Measurements from ENCODE around the gene SMG7.
A peak's percentile ranks its signal among the peaks of the same experiment; 100 is the strongest.

Gene SMG7

DNA sequence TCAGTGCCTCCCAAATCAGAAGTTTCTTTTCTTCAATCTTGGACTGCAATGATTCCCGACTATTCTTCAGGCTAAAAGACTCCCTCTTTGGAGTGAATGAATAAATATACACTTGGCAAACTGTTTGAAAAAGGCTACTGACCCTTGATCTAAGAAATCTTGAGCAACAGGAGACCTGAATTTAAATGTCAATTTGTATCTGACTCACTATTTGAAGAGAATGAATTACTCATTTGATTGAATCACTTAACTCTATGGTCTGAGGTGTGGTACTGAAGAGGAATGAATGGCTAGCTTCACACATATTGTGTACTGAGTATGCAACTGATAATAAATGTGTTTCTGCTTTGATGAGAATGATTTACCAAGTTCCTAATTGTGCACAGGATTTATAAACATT lies 4.6 kb upstream of the SMG7 start:
- no peak for DNase-seq (ENCODE audit: low spot score)

DNA sequence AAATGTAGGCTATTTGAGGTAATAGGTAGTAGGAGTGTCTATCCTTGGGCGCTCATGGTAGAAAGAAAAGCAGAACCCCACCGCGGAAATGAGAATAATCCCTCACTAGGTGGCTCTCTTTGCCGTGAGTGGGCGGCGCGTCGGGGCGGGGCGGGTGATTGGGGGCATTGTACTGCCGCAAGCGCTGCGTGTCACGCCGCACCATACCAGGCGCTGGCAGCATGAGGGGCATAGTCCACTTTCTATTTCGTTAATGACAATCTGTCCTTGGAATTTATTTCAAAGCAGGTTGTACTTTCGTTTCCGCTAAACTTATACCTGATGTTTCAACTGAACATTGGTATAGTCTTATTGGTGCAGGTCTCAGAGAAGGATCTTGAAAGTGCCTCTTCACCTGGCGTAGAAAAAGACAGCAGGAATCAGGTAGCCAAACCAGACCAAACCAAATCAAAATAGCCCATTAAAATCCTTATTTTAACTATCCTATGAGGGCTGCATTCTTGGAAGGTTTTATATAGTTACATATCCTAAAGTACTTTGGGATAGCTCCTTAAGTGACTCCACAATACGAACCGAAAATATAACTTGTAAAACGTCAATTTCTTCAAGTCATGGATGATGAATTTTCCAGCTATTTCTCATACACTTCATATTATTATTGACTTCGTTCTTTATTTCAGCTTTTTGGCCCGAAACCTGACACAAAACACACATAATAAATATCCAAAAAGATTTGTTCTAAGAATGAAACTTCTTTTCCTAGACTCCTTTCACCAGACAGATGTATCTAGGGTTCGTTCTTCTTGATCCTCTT lies 1.9 kb upstream of the SMG7 start:
- DNase-seq (ENCODE audit: low spot score), result peak; percentile 52

DNA sequence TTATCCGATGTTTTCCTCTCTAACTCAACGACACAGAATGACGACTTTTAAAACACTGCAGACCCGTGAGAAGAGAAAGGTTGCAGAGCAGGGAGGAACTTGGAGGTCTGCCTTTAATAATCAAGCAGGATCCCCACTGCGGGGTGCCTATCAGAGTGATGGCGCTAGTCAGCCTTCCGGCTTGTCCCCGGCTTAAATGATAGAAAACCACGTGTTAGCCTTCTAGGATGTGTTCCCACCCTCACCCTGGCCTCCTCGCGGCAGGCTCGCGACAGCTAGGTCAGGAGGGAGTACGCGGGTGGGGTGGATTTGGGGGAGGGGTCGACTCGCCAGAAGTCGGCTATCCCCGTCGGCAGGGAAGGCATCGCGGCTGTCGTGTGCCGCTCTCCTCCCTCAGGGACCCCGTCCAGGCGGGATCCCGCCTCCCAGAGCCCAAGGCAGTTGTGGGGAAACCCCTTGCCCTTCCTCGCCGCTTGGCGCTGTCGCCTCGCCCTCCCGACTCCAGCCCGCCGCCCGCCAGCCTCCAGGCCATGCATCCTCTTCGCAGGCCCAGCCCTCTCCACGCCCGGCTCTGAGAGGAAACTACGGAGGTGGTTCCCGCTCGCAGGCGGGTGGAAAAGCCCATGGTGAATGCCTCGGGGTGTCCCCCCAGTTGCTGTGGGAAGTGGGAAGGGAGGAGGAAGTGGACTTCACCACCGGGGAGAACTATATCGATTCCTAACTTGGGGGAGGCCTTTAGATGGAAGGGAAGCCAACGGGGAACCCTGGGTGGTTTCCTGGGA lies 1.1 kb upstream of the SMG7 start:
- DNase-seq (ENCODE audit: low spot score), result peak; percentile 18

DNA sequence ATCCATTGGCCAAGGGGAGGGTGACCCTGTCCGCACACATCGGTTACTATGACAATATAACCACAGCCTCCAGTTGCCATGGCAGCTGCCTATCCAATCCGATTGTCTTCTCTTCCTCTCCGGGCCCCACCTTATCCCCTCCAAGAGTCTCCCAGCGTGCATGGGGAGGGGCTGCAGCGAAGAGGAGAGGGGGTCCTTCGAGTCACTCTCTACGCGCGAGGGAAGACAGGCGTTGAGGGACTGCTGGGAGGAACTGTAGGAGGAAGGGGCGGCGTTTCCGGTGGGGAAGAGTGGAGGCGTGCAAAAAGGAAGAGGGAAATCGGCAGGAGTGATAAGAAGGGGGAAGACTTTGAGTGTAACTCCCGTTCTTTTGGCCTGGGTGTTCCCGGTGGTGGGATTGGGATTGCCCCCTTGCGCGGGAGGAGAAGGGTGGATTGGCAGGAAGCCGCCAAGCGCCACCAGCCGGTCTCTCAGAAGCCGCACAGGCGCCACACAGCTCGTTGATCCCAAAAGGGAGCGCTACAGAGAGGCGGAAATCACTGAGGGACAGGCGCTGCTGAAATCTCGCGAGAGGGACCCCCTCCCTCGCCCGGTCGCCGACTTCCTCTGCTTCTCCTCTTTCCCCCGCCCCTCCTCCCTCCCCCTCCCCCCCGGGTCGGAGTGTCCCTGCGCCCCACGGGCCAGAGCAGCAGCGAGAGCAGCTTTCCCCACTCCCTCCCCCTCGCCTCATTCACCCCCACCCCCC lies 384 bp upstream of the SMG7 start:
- peak; percentile 71 for DNase-seq (ENCODE audit: low spot score)

DNA sequence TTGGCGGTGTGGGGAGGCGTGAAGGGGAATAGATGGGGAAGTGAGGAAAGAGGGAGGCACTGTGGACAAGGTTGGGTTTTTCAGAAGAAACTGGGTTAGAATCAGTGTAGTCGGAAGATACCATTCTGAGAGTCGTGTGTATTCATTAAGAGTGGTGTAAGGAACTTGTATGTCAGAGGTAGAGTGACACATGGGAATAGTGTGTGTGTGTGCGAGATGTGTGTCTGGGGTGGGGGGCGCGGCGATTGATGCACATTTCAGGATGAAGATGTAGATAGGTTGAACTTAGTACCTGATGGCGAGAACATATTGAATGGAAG lies 878 bp downstream of the SMG7 start:
- DNase-seq (ENCODE audit: low spot score), result no peak

DNA sequence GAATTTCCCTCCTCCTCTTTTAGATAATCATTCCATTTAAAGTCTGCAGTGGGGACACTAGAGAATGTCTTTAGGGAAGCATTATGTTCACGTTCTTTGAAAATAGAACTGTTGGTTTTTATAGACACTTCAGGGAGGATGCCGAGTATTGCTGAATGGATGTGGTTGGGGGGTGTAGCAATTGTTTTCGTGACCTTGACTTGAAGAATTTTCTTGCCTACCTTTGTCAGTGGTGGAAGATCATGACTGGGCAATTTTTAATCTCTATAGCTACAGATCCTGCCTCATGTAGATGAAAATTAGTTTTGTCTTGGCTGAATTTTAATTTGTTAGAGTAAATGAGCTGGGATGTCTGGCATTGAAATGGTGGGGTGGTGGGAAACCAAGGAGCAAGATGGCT lies 3.8 kb downstream of the SMG7 start:
- DNase-seq (ENCODE audit: low spot score), result no peak

DNA sequence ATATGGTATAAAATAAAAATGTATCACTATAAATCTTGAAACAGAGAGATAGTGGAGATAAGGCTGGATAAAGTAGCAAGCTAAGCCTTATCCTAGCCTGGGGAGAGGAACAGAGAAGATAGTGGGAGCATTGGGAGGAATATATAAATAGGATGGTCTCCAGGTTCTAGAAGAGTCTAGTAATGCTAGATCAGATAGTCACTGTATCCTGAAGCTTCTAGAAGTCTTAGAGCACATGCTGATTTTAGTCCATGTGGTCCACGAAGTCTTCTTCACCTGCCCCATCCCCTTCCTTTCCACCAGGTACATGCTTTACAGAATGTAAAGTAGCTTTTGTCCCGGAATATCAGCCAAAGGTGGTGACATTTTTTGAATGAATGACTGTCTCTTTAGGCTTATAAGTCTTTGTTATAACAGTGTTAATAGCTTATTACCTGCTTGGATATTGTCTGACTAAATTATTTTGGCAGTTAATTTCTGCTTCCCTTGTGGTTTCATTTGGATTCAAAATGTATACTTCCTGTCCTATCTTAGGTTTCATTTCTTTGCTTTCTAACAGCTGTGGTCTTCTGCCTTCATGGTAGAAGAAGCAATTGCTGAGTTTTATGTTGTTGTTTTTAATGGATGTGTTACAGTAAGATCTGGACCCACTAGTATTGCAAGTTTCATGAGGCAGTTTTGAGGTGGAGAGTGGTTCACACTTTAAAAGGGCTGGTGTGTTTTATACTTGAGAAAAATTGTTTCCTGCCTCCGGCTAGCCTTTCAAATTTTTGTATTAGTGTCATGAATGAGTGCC lies 5.9 kb downstream of the SMG7 start:
- no peak for DNase-seq (ENCODE audit: low spot score)

DNA sequence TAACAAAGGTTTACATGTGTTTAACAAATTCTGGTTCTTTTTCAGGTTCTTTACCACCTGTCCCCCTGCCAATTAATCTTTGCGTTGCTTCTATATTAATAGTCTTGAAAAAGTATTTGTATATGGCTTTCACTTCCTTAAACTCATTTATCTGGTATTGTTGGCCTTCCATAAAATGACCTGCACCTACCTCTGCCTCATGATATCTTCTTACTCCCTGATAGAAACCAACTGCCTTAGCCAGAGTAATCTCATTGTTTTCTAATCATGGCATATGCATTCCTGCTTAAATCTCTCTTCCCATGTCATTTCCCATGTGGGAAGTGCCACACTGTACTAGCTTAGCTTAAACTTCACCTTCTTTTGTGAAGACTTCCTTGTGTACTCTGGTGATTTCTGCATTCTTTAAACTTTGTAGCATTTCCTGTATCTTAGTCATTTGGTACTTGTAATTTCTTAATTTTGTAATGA lies 8.7 kb downstream of the SMG7 start:
- DNase-seq (ENCODE audit: low spot score), result no peak

DNA sequence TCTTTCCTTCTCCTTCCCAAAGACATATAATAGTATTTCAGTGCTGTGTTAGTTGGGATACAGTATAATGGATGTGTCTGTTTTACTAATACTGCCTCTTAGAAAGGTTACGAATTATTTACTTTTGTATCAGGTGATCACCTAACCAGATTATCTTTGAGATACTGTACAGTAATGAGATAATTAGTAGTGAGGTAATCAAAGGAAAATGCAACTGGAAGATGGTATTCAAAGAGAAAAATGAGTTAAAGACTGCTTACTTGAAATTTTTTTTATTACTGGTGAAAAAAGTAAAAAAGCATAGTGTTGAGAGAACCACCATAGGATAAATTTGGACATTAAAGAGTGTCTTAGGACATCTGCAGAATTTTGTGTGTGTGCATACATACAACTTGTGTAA lies 10.9 kb downstream of the SMG7 start:
- DNase-seq (ENCODE audit: low spot score), result no peak

DNA sequence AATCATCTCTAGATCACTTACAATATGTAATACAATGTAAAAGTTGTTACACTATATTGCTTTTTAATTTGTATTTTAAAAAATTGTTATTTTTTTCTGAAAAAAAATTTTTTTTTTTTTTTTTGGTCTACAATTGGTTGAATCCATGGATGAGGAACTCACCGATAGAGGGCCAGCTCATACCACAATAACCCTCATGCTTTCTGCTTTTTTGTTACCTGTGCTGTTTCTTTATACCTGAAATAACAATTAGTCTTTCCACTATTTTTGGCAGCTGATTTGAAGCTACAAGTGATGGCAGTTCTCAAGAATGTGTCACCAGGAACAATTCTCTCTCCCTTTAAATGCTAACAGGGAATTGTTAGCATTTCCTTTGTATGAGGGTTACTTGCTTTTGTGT lies 12.0 kb downstream of the SMG7 start:
- no peak for DNase-seq (ENCODE audit: low spot score)

DNA sequence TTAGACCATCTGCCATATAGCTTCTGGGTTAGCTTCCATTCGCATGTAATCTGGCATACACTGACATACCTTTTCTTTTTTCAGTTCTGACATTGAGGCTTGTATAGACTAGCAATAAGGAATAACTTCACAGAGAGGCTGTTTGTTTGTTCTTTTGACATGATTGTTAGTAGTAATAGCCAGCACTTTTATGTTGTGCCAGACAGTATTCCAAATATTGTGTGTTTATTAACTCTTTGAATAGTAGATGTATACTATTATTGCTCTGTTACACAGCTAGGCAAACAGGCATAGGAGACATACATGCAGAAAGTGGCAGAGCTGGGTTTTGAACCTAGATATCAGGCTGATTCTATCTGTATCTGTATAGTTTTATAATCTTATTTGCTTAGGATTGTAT lies 12.6 kb downstream of the SMG7 start:
- no peak for DNase-seq (ENCODE audit: low spot score)

DNA sequence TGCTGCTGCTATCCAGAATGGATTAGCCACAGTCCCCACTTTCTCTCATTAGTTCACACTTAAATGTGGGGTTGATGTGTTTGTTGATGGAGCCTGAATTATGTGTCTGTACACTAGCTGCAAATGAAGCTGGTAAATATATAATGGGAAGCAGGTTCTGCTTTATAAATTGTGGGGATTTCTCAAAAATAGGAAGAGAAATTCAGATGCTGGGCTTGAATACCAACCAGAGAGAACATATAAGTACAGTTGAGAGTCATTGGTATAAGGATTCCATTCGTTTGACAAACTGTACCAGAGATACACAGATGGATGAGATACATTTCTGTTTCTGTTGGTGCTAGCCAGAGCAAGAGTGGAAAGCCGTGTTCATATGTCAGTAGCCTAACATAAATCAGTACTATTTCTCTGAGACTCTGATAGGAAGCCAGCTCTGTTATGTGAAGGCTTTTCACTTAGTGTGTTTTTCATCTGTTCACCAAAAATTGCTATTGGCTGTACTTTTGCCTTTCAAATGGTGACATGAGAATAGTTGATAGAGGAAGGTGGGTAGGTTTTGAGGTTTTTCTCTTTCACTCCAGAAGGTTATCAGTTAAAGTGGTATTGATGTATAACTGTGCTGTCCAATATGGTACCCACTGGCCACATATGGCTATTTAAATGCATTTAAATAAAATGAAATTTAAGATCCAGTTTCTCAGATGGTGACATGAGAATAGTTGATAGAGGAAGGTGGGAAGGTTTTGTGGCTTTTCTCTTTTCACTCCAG lies 15.6 kb downstream of the SMG7 start:
- no peak for DNase-seq (ENCODE audit: low spot score)

DNA sequence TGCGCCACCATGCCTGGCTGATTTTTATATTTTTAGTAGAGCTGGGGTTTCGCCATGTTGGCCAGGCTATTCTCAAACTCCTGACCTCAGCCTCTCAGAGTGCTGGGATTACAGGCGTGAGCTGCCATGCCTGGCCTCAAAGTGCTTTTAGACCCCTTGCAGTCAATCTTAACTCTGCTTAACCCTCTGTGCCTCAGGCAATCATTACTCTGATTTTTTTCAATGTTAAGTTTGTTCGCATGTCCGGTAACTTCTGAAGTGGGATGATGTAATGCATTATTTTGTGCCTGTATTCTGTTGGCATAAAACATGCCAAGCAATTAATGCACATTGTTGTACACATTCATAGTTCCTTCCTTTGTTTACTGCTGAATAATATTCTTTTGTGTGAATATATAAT lies 18.6 kb downstream of the SMG7 start:
- no peak for DNase-seq (ENCODE audit: low spot score)

DNA sequence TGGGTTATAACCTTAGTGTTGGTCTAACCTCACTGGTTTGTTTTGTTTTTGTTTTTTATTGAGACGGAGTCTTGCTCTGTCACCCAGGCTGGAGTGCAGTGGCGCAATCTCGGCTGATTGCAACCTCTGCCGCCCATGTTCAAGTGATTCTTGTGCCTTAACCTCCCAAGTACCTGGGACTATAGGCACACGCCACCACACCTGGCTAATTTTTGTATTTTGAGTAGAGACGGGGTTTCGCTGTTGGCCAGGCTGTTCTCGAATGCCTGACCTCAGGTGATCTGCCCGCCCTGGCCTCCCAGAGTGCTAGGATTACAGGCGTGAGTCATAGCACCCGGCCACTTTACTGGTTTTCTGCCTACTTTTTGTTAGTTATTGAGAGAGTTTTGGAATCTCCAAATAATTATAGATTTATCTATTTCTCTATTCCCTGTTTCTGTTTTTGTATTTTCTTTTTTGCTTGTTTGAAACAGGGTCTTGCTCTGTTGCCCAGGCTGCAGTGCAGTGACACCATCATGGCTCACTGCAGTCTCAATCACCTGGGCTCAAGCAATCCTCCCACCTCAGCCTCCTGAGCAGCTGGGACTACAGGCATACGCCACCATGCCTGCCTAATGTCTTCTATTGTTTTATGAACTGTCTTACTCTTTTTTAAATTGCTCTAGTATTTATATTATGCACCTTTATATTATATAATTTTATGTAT lies 21.4 kb downstream of the SMG7 start:
- no peak for DNase-seq (ENCODE audit: low spot score)

DNA sequence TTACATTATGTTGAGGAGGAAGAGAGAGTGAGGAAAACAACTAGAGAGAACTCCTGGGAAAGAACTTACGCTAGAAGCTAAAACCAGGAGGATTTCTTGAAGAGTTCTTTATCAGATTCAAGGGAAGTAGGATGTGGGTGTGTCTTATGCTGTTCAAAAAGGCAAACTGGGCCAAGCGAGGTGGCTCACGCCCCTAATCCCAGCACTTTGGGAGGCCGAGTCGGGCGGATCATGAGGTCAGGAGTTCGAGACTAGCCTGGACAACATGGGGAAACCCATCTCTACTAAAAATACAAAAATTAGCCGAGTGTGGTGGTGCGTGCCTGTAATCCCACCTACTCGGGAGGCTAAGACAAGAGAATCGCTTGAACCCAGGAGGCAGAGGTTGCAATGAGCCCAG lies 23.1 kb downstream of the SMG7 start:
- no peak for DNase-seq (ENCODE audit: low spot score)

DNA sequence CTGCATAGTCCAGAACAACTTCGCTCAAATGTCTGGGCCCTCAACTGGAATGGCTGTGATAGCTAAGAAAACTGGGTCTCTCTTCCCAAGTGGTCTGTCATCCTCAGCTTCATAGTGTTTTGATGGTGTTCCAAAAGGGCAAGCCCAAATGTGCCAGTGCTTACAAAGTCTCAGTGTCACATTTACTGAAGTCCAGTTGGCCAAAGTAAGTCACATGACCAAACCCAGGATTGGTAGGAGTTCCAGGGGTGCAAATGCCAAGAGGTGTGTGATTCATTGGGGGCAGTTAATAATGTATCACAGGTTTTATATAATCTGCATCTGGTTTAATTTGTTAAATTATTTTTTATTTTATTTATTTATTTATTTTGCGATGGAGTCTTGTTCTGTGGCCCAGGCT lies 24.9 kb downstream of the SMG7 start:
- DNase-seq (ENCODE audit: low spot score), result no peak

DNA sequence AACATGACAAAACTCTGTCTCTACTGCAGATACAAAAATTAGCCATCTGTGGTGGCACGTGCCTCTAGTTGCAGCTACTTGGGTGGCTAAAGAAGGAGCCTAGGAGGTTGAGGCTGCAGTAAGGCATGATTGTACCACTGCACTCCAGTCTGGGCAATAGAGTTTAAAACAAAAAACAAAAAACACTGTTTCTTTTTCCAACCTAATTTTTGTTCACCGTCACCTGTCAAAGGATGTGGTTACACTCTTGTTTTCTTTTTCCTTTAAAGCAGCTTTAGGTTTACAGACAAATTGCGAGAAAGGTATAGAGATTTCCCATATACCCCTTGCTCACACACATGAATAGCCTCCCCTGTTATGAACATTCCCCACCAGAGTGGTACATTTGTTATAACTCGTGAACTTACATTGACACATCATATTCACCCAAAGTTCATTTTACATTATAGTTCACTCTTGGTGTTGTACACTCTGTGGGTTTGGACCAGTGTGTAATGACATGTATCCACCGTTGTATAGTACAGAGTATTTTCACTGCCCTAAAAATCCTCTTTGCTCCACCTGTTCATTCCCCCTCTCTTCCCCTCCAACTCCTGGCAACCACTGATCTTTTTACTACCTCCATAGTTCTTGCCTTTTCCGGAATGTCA lies 26.2 kb downstream of the SMG7 start:
- no peak for DNase-seq (ENCODE audit: low spot score)

DNA sequence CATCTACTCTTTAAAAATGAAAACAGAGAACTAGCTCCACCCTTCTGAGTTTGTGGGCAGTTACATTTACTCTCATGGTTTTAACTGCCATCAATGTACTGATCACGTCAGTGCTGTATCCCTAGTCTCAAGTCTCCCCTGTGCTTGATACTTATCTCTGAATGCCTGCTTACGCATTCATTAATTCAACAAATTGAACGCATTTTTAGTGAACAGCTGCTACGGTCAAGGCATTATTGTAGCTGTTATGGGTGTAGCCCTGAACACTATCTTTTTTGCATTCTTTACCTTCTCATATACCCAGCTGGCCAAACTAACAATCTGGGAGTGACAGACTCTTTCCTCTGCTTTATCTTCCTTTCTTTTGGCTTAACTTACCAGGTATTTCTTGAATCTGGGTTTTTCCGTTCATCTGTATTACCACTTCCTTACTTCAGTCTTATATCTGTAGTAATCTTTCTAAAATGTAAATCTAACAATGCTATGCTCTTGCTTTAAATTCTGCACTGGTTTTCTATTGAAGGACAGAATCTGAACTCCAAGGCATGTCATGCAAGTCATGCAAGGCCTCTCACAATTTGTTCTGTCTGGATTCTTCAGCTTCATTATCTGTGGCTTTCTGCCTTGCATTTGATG lies 33.3 kb downstream of the SMG7 start:
- DNase-seq (ENCODE audit: low spot score), result no peak

DNA sequence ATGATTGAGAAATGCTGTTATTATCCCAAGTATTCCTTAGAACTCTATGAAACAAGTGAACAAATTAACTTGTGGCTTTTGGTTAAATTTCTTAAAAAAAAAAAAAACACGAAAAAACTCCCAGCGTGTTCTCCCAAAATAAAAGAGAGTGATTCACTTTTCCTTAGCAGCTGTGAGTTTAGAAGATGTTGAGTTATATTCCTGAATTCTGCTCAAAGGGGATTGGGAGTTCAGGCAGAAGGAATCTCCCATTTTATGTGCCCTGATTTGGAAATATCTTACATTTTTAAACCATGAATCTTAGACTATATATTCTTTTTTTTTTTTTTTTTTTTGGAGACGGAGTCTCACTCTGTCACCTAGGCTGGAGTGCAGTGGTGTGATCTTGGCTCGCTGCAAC lies 34.3 kb downstream of the SMG7 start:
- no peak for DNase-seq (ENCODE audit: low spot score)

DNA sequence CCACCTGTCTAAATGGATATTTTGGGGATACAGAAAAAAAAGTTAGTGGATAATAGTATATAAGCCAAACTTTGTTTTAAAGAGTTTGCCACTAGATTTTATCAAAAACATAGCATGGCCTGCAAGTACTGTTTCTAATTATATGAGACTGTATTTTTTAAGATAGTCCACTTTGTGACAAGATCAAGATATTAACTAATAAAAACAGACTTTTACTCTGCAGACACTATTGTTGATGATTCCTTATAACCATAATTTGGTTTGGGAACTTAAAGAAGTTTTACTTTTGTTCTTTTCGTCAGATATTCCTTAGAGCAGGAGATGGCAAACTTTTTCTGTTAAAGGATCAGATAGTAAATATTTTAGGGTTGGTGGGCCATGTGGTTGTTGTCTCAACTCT lies 36.4 kb downstream of the SMG7 start:
- no peak for DNase-seq (ENCODE audit: low spot score)
